Upper lobe of left lung (tissue), 6 donors: Measurements from ENCODE around the gene TSPEAR. TPM values are rescaled to one million over a fixed set of nuclear protein-coding genes. Genes with fewer than 3 reads are reported as not detected.

Source experiments
- ATAC-seq, 2 donors: fragments of 200-7000 bp; cut with Tn5 transposase; one replicate each; pipeline ENCODE4 v1.9.1; 2022; ENCODE audit warnings: mild to moderate bottlenecking in 2 of 2, moderate library complexity in 2 of 2; ENCODE audit not compliant: low FRiP score in 2 of 2
- DNase-seq, 2 donors: peaks; one replicate each; pipeline ENCODE4 v3.0.0-alpha.2; 2019 to 2020
- H3K27ac ChIP-seq, 4 donors: fragments of 200-600 bp; sonication (generic); one replicate each; pipeline ENCODE4 v1.5.1; 2016 to 2019
- H3K27me3 ChIP-seq, 4 donors: fragments of 200-600 bp; sonication (generic); one replicate each; pipeline ENCODE4 v1.5.1; 2017 to 2019
- H3K36me3 ChIP-seq, 4 donors: fragments of 200-600 bp; sonication (generic); one replicate each; pipeline ENCODE4 v1.5.1; 2016 to 2019
- H3K4me1 ChIP-seq, 4 donors: fragments of 200-600 bp; sonication (generic); one replicate each; pipeline ENCODE4 v1.5.1; 2018 to 2019
- H3K4me3 ChIP-seq, 4 donors: fragments of 200-600 bp; sonication (generic); one replicate each; pipeline ENCODE4 v1.5.1; 2017 to 2019; ENCODE audit warnings: mild to moderate bottlenecking in 2 of 4, moderate library complexity in 1 of 4
- H3K9me3 ChIP-seq, 4 donors: fragments of 200-600 bp; sonication (generic); one replicate each; pipeline ENCODE4 v1.5.1; 2018 to 2019
- CTCF ChIP-seq, 6 experiments: fragments of 450-650 bp in 4 of 6; fragments of 200-600 bp in 2 of 6; sonication (generic) in 2 of 6; IDR thresholded peaks; one replicate each; pipeline ENCODE4 v1.5.1; 2016 to 2019; ENCODE audit warnings: antibody characterized with exemption in 6 of 6
- EP300 ChIP-seq, 4 donors: sonication (generic); formaldehyde crosslinking; IDR thresholded peaks; one replicate each; pipeline ENCODE4 v1.5.1; 2017; ENCODE audit warnings: antibody characterized with exemption in 4 of 4, control low read depth in 2 of 4
- POLR2A ChIP-seq, 4 donors: fragments of 450-650 bp; IDR thresholded peaks; one replicate each; pipeline ENCODE4 v1.5.1; 2016 to 2017; ENCODE audit warnings: antibody characterized with exemption in 4 of 4, mild to moderate bottlenecking in 2 of 4
- POLR2AphosphoS5 ChIP-seq, 2 donors: sonication (generic); formaldehyde crosslinking; IDR thresholded peaks; one replicate each; pipeline ENCODE4 v1.5.1; 2017; ENCODE audit warnings: antibody characterized with exemption in 2 of 2
- WGBS, 2 donors: methylation state at CpG; one replicate each; pipeline ENCODE4 v1.1.5; 2017 to 2018; 5-methylcytosine and 5-hydroxymethylcytosine counted together
- total RNA-seq, 6 donors: library from RNA; depleted of rRNA in 4 of 6; stranded (reverse); fragments of >200 nt in 4 of 6; gene quantifications; one replicate each; pipeline versions ENCODE4 v1.1.0 to v1.2.1, GENCODE V29; 2016 to 2021
- donor health status: DM: no; HTN: no; CAD: no; lungs with moderate emphysema.
- donor health status: DM: no; HTN: yes; CAD: no; lungs with severe emphysema.

TSPEAR gene
- total RNA-seq, 6 donors from 2014 or later = 0.14 to 0.17 TPM; not detected in 4

- TF ChIP-seq POLR2AphosphoS5 (IDR thresholded peaks at IDR 0.05) (no peak), CTCF (IDR thresholded peaks at IDR 0.05) (no peak), EP300 (IDR thresholded peaks at IDR 0.05) (no peak), POLR2A (IDR thresholded peaks at IDR 0.05) (no peak)
- WGBS, 2 donors = 89 to 90% methylated on average over 11 to 12 of the region's 12 CpGs
- no peaks in the 10 kb centered on the region for H3K4me1 ChIP-seq
- H3K9me3 ChIP-seq = no peaks in the 10 kb centered on the region
- no peaks in the 10 kb centered on the region for H3K27me3 ChIP-seq
- no peak overlapping the region for H3K27ac ChIP-seq
- H3K36me3 ChIP-seq = no peaks in the 10 kb centered on the region
- H3K4me3 ChIP-seq = no peak overlapping the region
- ATAC-seq (no peak), DNase-seq (peak in 1 of 2 donors; percentile 14)
Observed at GRCh38 chr21:44526096-44526997, 185.0 kb downstream of the TSPEAR start.

- WGBS, 2 donors = 90 to 91% methylated on average over 15 to 20 of the region's 20 CpGs
- ATAC-seq (no peak), DNase-seq (no peak)
- Histone ChIP-seq H3K36me3 (no peaks in the 10 kb centered on the region), H3K4me3 (no peak overlapping the region), H3K27ac (no peak overlapping the region), H3K4me1 (no peaks in the 10 kb centered on the region), H3K27me3 (no peaks in the 10 kb centered on the region), H3K9me3 (no peaks in the 10 kb centered on the region)
- TF ChIP-seq POLR2AphosphoS5 (IDR thresholded peaks at IDR 0.05) = no peak
Observed at GRCh38 chr21:44525391-44526095, 185.8 kb downstream of the TSPEAR start.

GRCh38 chr21:44524414-44525371, 186.7 kb downstream of the TSPEAR start:
- Histone ChIP-seq H3K36me3 (no peaks in the 10 kb centered on the region), H3K9me3 (no peaks in the 10 kb centered on the region), H3K27ac (no peak overlapping the region), H3K4me3 (no peak overlapping the region), H3K27me3 (peaks cover 0 to 7% (median 0%) of the 10 kb centered on the region in 4 donors), H3K4me1 (no peaks in the 10 kb centered on the region)
- no peak for ATAC-seq
- 63% methylated on average over 2 of the region's 2 CpGs; no CpG with 5 or more reads in 1 of the 2 donors for WGBS, 2 donors
- no peak for TF ChIP-seq POLR2A (IDR thresholded peaks at IDR 0.05)
- no peak for TF ChIP-seq EP300 (IDR thresholded peaks at IDR 0.05)
- no peak for TF ChIP-seq POLR2AphosphoS5 (IDR thresholded peaks at IDR 0.05)
- no peak for TF ChIP-seq CTCF (IDR thresholded peaks at IDR 0.05)
- no peak for DNase-seq

GRCh38 chr21:44523567-44524413, 187.6 kb downstream of the TSPEAR start:
- H3K4me1 ChIP-seq = no peaks in the 10 kb centered on the region
- ATAC-seq (no peak), DNase-seq (no peak)
- no peak overlapping the region for H3K4me3 ChIP-seq
- 63 to 94% methylated on average over 1 of the region's 1 CpG for WGBS, 2 donors
- H3K36me3 ChIP-seq = no peaks in the 10 kb centered on the region
- TF ChIP-seq POLR2AphosphoS5 (IDR thresholded peaks at IDR 0.05) (no peak), EP300 (IDR thresholded peaks at IDR 0.05) (no peak), POLR2A (IDR thresholded peaks at IDR 0.05) (no peak), CTCF (IDR thresholded peaks at IDR 0.05) (no peak)
- H3K9me3 ChIP-seq = no peaks in the 10 kb centered on the region
- peaks cover 0 to 7% (median 0%) of the 10 kb centered on the region in 4 donors for H3K27me3 ChIP-seq
- no peak overlapping the region for H3K27ac ChIP-seq
